ENCODE results near the gene PUS7.
"Not testable (repeated sequence)": the region's sequence is repeated elsewhere in the genome, so short reads cannot be mapped to it uniquely, and the experiment has no call there.

The PUS7 gene

GRCh38 chr7:105532709-105533460, 10.8 kb upstream of the PUS7 start:
- no peak for TF ChIP-seq CTCF (IDR thresholded peaks at IDR 0.05; ENCODE audit: borderline replicate concordance, insufficient read depth, low read depth, low read length)
- H3K4me3 ChIP-seq (ENCODE audit: low read depth, low read length), result peak overlapping the region; percentile 76

- TF ChIP-seq CTCF (IDR thresholded peaks at IDR 0.05; ENCODE audit: borderline replicate concordance, insufficient read depth, low read depth, low read length), result peak; percentile 80
- peak within 1 kb of the TSS; percentile 76 for H3K4me3 ChIP-seq (ENCODE audit: low read depth, low read length)
Measured at GRCh38 chr7:105531792-105532671, 10.0 kb upstream of the PUS7 start, which contains the start of gene RINT1. TSS of gene RINT1 (plus strand) at chr7:105532201. CDS start at chr7:105532316, 115 bp downstream.

DNA sequence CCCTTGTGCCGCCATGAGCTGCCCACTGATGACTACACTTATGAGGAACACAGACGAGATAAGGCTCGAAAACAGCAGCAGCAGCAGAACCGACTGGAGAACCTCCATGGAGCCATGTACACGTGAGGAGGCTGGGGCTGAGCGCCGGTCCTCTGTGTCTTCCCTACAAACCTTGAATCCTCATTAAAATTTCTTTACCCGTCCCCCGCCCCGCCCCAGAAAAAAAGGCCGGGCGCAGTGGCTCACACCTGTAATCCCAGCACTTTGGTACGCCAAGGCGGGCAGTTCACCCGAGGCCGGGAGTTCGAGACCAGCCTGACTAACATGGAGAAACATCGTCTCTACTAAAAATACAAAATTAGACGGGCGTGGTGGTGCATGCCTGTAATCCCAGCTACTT, 8.5 kb upstream of the PUS7 start:
- TF ChIP-seq CTCF (IDR thresholded peaks at IDR 0.05; ENCODE audit: borderline replicate concordance, insufficient read depth, low read depth, low read length), result no peak
- no peak overlapping the region for H3K4me3 ChIP-seq (ENCODE audit: low read depth, low read length)

DNA sequence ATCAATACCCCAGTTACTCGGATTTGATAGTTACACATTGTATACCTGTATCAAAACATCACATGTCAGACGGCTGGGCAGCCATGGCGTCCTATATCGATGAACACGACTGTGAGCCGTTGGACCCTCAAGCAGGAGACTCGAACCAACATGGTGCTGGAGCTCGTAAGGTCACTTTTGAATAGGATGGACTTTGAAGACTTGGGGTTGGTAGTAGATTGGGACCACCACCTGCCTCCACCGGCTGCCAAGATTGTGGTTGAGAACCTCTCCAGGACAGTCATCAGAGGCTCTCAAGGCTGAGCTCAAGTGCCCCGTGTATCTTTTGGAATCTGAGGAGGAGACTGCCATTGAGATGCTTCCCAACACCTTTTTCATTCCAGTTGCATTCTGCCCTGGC, 8.1 kb upstream of the PUS7 start:
- TF ChIP-seq CTCF (IDR thresholded peaks at IDR 0.05; ENCODE audit: borderline replicate concordance, insufficient read depth, low read depth, low read length), result no peak
- no peak overlapping the region for H3K4me3 ChIP-seq (ENCODE audit: low read depth, low read length)

- not testable (repeated sequence) for H3K4me3 ChIP-seq (ENCODE audit: low read depth, low read length)
Measured at GRCh38 chr7:105527737-105528136, 5.7 kb upstream of the PUS7 start.

GRCh38 chr7:105524840-105525239, 2.8 kb upstream of the PUS7 start:
- TF ChIP-seq CTCF (IDR thresholded peaks at IDR 0.05; ENCODE audit: borderline replicate concordance, insufficient read depth, low read depth, low read length), result no peak
- H3K4me3 ChIP-seq (ENCODE audit: low read depth, low read length), result no peak overlapping the region

DNA sequence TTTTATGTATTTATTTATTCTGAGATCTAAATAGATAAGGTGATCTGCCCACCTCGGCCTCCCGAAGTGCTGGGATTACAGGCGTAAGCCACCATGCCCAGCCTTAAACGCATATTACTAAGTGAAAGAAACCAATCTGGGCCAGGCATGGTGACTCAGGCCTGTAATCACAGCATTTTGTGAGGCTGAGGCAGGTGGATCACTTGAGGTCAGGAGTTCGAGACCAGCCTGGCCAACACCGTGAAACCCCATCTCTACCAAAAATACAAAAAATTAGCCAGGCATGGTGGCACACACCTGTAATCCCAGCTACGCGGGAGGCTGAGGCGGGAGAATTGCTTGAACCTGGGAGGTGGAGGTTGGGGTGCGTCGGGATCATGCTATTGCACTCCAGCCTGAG, 2.4 kb upstream of the PUS7 start:
- not testable (repeated sequence) for H3K4me3 ChIP-seq (ENCODE audit: low read depth, low read length)
